ENCODE data around the gene FAAP100.

DNA sequence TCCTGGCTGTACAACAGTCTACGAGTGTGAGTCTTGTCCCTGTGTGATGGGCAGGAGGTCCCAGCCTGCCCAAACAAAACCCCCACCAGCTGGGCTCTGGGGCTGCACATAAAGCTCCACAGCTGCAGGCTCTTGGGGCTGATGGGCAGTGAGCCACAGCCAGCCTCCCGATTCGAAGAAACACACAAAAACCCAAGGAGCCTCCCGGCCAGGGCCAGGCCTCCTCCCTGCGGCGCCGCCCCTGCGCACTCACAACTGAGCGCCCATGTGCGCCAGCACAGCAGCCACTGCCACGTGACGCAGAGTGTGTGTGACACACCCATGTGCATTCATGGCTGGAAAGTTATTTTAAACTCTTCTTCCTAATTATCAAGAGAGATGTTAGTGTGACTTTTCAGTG lies 30.6 kb upstream of the FAAP100 start:
- TF ChIP-seq, protein P1, sequence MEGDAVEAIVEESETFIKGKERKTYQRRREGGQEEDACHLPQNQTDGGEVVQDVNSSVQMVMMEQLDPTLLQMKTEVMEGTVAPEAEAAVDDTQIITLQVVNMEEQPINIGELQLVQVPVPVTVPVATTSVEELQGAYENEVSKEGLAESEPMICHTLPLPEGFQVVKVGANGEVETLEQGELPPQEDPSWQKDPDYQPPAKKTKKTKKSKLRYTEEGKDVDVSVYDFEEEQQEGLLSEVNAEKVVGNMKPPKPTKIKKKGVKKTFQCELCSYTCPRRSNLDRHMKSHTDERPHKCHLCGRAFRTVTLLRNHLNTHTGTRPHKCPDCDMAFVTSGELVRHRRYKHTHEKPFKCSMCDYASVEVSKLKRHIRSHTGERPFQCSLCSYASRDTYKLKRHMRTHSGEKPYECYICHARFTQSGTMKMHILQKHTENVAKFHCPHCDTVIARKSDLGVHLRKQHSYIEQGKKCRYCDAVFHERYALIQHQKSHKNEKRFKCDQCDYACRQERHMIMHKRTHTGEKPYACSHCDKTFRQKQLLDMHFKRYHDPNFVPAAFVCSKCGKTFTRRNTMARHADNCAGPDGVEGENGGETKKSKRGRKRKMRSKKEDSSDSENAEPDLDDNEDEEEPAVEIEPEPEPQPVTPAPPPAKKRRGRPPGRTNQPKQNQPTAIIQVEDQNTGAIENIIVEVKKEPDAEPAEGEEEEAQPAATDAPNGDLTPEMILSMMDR (optimal IDR thresholded peaks at IDR 0.05 in 1 of 3, IDR thresholded peaks at IDR 0.05 in 1 of 3, conservative IDR thresholded peaks at IDR 0.05 in 1 of 3; ENCODE audit: extremely low read depth in 1 of 3, insufficient read depth in 2 of 3, low read length in 3 of 3) = no peak
- no peak for TF ChIP-seq EZH2 (IDR thresholded peaks at IDR 0.05; ENCODE audit: low read length)
